ENCODE measurements around the gene POLR1H. TPM values are rescaled to one million over a fixed set of nuclear protein-coding genes. Genes with fewer than 3 reads are reported as not detected.

Gene POLR1H
- total RNA-seq, 1 experiment from 2014 or later, result 42.6 TPM

GRCh38 chr6:30113003-30113759 lies 52.1 kb downstream of the POLR1H start, which contains the start of gene TRIM31:
Gene TRIM31 (minus strand): TSS chr6:30113090. CDS start chr6:30112805, 285 bp downstream.
- H3K4me1 ChIP-seq (ENCODE audit: control insufficient read depth in 1 of 2, insufficient read depth in 2 of 2, low read length in 2 of 2), result no peaks in the 10 kb centered on the region; a peak in 1 of 4 replicates
- no peaks in the 10 kb centered on the region for H3K79me2 ChIP-seq (ENCODE audit: insufficient read depth, low read length)
- H3K9ac ChIP-seq (ENCODE audit: low read length), result no peak within 1 kb of the TSS
- ChIA-PET RAD21 (ENCODE audit: low non-redundant PET in 1 of 2, low total read pairs in 2 of 2, uncharacterized antibody in 2 of 2, unreplicated experiment in 2 of 2) (no interaction called here), POLR2A (no interaction called here), CTCF (no interaction called here)
- DNase-seq (ENCODE audit: low read depth, low spot score), result no peak
- no TSS peak for BruUV-seq (replicated peaks)
- H3K9me2 ChIP-seq (ENCODE audit: insufficient read depth), result no peaks in the 10 kb centered on the region
- H2AFZ ChIP-seq (ENCODE audit: low read depth, low read length, poor library complexity, severe bottlenecking), result no peak within 1 kb of the TSS
- ATAC-seq, result no peak
- no peak within 1 kb of the TSS for H3K27ac ChIP-seq (ENCODE audit: low read depth, low read length)
- H3K4me3 ChIP-seq (replicated peaks in 1 of 2; ENCODE audit: low read depth in 1 of 2, low read length in 2 of 2), result no peak within 1 kb of the TSS
- H3K36me3 ChIP-seq (ENCODE audit: control insufficient read depth in 1 of 2, insufficient read depth in 2 of 2, low read length in 2 of 2), result no peaks in the 10 kb centered on the region
- intact Hi-C loops (cut with micrococcal nuclease), result no loop called here
- no peaks in the 10 kb centered on the region for H3K27me3 ChIP-seq (ENCODE audit: insufficient read depth, low read length)
- no peaks in the 10 kb centered on the region for H3K9me3 ChIP-seq (ENCODE audit: control insufficient read depth in 1 of 2, insufficient read depth in 1 of 2, low read depth in 1 of 2, low read length in 2 of 2)
- H3K4me2 ChIP-seq (ENCODE audit: low read length), result no peak within 1 kb of the TSS
- no peaks in the 10 kb centered on the region for H4K20me1 ChIP-seq (ENCODE audit: insufficient read depth)
- TF ChIP-seq EZH2 (IDR thresholded peaks at IDR 0.05), result no peak
- TF ChIP-seq EZH2phosphoT487 (IDR thresholded peaks at IDR 0.05; ENCODE audit: borderline replicate concordance), result no peak
- no peak for TF ChIP-seq SRF (IDR thresholded peaks at IDR 0.05; ENCODE audit: low read depth)
- no peak for TF ChIP-seq ZBTB33 (IDR thresholded peaks at IDR 0.05; ENCODE audit: extremely low read depth, insufficient replicate concordance, low read length)
- no peak for TF ChIP-seq ATF3 (IDR thresholded peaks at IDR 0.05)

GRCh38 chr6:30113841-30114240 lies 52.8 kb downstream of the POLR1H start:
- no peak overlapping the region for H3K4me3 ChIP-seq (replicated peaks in 1 of 2; ENCODE audit: low read depth in 1 of 2, low read length in 2 of 2)
- H3K9me2 ChIP-seq (ENCODE audit: insufficient read depth), result no peaks in the 10 kb centered on the region
- ATAC-seq (no peak), DNase-seq (ENCODE audit: low read depth, low spot score) (no peak)
- intact Hi-C loops (cut with micrococcal nuclease), result no loop called here
- no peaks in the 10 kb centered on the region for H4K20me1 ChIP-seq (ENCODE audit: insufficient read depth)
- ChIA-PET RAD21 (ENCODE audit: low non-redundant PET in 1 of 2, low total read pairs in 2 of 2, uncharacterized antibody in 2 of 2, unreplicated experiment in 2 of 2) (no interaction called here), CTCF (no interaction called here), POLR2A (no interaction called here)
- no peaks in the 10 kb centered on the region for H3K9me3 ChIP-seq (ENCODE audit: control insufficient read depth in 1 of 2, insufficient read depth in 1 of 2, low read depth in 1 of 2, low read length in 2 of 2)
- peaks cover 0 to 6% of the 10 kb centered on the region in 2 experiments; a peak in 3 of 4 replicates for H3K4me1 ChIP-seq (ENCODE audit: control insufficient read depth in 1 of 2, insufficient read depth in 2 of 2, low read length in 2 of 2)
- H3K9ac ChIP-seq (ENCODE audit: low read length), result no peak overlapping the region
- no TSS peak for BruUV-seq (replicated peaks)
- no peaks in the 10 kb centered on the region for H3K36me3 ChIP-seq (ENCODE audit: control insufficient read depth in 1 of 2, insufficient read depth in 2 of 2, low read length in 2 of 2)
- H2AFZ ChIP-seq (ENCODE audit: low read depth, low read length, poor library complexity, severe bottlenecking), result no peak overlapping the region
- no peaks in the 10 kb centered on the region for H3K79me2 ChIP-seq (ENCODE audit: insufficient read depth, low read length)
- no peak overlapping the region for H3K4me2 ChIP-seq (ENCODE audit: low read length)
- H3K27ac ChIP-seq (ENCODE audit: low read depth, low read length), result no peak overlapping the region
- no peaks in the 10 kb centered on the region for H3K27me3 ChIP-seq (ENCODE audit: insufficient read depth, low read length)
- no peak for TF ChIP-seq CBX3 (IDR thresholded peaks at IDR 0.05; ENCODE audit: low read depth)
- no peak for TF ChIP-seq REST (IDR thresholded peaks at IDR 0.05; ENCODE audit: low read depth)
- TF ChIP-seq EGR1 (IDR thresholded peaks at IDR 0.05; ENCODE audit: low read depth), result no peak
- no peak for TF ChIP-seq JUND (IDR thresholded peaks at IDR 0.05)
- no peak for TF ChIP-seq ATF3 (IDR thresholded peaks at IDR 0.05)
- no peak for TF ChIP-seq MAX (IDR thresholded peaks at IDR 0.05)
- no peak for TF ChIP-seq RAD21 (IDR thresholded peaks at IDR 0.05; ENCODE audit: low read depth)
- TF ChIP-seq YY1 (IDR thresholded peaks at IDR 0.05; ENCODE audit: extremely low read depth, insufficient replicate concordance, low read depth, low read length), result no peak
- no peak for TF ChIP-seq EZH2 (IDR thresholded peaks at IDR 0.05)
- no peak for TF ChIP-seq ZNF274 (IDR thresholded peaks at IDR 0.05; ENCODE audit: low read depth, low read length)
- no peak for TF ChIP-seq SRF (IDR thresholded peaks at IDR 0.05; ENCODE audit: low read depth)

All from HCT116 (cell line).